Ecto neural progenitor cell (in vitro differentiated cells): ENCODE data around the gene SLC12A7.

ENCODE experiments used
- DNase-seq: peaks from one replicate; pipeline ENCODE4 v3.0.0-alpha.2; 2018; ENCODE audit warnings: low spot score

Gene SLC12A7

GRCh38 chr5:1077491-1078020 is 34.3 kb downstream of the SLC12A7 start:
- DNase-seq, result no peak

DNA sequence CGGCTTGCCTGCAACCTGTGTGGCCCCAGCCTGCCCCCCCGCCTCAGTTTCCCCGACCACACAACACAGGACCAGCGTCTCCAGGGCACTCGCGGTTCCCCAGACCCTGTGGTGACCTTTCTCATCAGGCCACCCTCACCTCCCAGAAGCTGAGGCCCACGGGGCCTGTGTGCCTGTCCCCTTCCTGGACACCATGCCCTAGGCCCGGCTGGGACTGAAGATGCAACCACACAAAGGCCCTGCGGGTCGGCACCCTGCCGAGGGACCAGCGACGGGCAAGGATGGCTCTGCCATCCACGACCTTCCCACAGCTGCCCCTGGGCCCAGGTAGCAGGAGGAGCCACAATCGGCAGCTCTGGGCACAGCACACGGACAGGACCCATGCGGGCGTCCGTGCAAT is 34.8 kb downstream of the SLC12A7 start:
- DNase-seq, result no peak

DNA sequence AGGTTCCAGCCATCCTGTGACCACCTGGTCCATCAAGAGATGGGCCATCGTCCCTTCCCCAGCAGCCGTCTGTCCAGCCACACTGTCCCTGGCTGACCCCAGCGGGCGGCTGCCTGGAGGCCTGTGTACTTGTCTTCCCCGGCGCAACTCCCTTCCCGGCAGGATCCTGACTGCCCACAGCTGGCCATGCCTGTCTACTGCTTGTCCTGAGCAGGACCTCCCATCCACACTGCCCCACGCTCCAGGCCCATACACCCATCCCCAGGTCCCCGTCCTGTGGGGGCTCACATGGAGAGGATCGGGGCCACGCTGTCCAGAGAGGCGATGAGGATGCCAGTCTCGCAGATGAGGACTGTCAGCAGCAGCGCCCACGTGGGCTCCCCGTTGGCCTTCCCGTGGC is 35.5 kb downstream of the SLC12A7 start:
- no peak for DNase-seq

- DNase-seq, result no peak
Measured at GRCh38 chr5:1075931-1076330, 35.9 kb downstream of the SLC12A7 start.

- DNase-seq, result no peak
Measured at GRCh38 chr5:1075555-1075881, 36.3 kb downstream of the SLC12A7 start.

DNA sequence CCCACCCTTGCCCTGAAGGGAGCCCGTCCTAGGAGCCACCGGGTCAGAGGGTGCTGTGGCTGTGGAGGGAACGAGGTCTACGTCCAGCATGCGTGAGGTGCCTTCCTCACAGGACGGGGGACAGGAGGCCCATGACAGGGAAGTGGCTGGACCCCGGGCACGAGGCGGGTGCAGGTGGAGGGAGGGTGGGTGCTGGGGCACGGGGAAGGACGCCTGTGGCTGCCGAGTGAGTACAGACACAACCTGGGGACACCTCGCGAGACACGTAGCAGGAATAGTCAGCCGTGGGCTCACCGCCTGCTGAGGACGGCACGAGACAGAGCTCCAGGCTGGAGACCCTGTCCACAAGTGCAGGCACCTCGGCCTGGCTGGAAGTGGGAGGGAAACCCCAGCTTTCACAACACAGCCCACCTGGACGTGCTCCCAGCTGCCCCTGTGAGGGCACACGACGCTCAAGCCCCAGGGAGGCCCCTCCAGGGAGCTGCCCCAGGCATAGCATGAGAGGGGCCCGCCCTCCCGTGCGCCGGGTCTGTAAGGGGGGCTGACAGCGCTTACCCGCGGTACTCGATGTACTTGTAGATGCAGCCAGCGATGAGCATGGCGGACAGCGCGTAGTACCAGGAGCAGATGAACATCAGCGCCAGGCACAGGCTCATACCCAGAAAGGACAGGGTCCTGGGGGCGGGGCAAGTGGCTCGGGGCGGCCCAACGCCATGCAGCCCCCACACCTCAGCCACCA is 36.9 kb downstream of the SLC12A7 start:
- DNase-seq, result no peak

DNA sequence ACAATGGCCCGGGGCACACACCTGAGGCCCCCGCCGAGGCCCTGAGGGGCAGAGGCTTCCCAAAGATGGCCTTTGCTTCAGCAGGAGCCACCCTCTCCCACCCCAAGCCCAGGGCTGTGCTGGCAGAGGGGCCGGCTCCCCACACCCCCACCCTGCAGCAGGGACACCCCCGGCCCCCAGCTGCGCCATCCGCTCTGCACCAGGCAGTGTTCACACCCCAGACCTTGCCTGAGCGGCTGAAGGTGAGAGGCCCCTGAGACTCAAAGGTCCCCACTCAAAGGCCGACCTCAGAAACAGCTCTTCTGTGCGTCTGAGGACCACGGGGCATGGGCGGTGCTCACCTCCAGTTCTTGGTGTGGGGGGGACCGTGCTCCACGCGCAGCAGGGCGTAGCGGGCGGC is 37.6 kb downstream of the SLC12A7 start:
- no peak for DNase-seq

DNA sequence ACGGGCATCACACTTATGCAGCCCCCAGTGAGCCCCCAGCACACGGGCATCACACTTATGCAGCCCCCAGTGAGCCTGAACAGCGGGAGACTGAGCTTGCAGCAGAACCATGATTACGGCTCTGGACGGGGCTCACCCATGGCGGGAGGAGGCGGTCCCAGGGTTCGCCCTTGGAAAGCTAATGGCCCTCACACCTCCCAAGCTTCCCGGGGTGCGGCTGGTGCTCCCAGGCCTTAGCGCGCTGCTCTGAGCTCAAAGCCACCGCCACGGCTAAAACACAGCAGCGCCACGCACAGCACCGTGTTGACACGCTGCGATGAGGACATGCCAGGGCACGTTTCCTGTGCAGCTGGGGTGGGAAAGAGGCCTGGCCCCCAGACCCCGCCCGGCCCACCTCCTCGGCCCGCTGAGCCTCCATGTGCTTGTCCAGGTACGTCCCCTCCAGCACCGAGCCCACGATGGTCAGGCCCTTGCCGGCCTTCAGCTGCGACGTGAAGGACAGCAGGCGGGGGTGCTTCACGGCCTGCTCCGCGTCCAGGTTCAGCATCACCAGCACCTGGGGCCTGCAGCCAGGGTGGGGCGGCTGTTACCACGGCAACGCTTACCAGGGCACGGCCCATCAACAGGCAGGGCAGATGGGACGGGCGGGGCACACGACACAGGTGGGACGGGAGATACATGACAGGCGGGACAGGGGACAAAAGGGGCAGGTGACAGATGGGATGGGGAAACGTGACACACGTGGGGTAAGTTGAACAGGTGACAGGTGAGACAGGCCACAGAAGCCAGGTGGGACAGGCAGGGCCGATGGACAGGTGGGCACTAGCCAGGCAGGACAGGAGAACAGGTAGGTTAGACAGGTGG is 38.4 kb downstream of the SLC12A7 start:
- no peak for DNase-seq

DNA sequence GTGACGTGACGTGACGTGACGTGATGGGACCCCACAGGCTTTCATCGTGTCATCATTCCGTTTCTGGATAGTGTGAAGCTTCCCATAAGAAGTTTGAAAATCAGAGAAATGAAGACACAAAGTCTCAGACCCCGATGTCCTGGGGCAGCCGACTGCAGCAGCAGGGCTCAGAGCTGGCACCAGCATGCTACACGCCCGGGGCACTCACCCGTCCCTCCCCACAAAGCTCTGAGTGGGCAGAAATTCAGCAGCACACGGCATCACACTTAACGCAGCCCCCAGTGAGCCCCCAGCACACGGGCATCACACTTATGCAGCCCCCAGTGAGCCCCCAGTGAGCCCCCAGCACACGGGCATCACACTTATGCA is 42.2 kb downstream of the SLC12A7 start:
- no peak for DNase-seq

GRCh38 chr5:1068895-1069719 is 42.8 kb downstream of the SLC12A7 start:
- DNase-seq, result no peak

- no peak for DNase-seq
Measured at GRCh38 chr5:1068204-1068894, 43.5 kb downstream of the SLC12A7 start.

DNA sequence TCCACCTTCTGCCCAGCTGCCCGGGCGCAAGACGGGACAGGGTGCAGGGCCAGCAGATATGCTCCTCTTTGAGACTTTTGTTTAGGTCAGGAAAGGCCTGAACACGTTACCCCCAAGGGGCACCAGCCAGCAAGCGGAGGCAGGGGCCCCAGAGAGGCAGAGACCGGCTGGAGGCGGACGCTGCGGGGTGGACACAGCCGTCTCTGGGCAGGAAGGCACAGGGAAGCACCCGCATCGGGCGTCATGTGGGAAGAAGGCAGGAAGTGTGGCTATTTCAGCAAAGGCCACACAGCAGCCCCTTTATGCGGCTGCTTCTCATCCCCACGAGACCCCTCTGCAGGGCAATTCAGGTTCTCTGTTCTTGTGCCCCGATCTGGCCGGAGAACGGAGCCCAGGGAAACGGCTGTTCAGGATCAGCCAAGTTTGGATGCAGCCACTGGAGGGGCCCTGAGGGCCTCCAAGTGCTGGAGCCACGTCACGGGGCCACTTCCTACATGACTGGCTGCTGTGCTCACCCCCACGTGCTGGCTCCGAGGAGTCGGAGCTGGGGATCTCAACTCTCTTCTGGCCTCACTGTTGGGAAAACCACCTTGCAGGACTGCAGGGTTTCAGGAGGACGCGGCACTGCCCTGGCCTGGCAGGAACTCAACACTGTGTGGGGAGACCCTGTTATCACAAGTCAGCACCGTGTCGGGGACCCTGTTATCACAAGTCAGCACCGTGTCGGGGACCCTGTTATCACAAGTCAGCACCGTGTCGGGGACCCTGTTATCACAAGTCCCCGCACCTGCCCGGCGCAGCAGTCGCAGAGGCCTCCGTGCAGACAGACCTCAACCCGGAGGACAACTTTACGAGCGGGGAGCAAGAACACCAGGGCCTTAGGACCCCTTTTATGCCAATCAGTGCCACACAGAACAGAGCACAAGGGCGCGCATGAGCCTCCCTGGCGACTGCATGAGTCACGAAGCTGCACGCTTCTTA is 44.4 kb downstream of the SLC12A7 start:
- DNase-seq, result no peak

GRCh38 chr5:1066676-1067075 is 45.2 kb downstream of the SLC12A7 start:
- DNase-seq, result no peak

DNA sequence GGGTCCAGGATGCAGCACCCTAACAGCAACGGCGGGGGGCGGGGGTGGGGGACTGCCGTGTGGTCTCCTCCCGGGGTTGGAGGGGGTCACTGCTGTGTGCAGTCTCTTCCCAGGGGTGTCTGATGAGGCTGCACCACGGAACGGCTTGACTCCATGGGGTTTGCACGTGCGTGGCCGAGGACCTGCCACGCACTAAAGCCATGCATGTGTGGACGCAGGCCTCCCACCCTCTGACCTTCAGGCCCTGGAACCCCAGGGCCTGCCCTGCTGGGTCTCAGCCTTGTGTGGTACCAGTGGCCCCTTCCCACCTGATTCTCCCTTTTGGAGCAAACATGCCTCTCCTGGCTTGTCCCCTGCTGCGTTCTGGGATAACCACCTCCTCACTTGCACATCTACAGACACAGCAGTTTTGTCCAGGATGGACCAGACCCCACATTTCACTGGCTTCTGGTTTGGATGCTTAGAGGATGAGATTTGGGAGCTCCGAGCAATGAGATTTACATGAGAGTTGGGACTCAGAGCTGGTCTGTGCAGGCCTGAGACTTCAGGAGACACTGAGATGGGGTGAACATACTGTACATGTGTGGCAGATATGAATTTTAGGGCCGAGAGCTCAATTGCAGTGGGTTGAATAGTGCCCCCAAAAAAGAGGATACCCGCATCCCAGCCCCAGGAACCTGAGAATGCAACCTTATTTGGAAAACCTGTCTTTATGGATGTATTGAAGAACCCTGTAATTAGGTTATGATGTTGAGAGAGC is 45.8 kb downstream of the SLC12A7 start:
- DNase-seq, result no peak

GRCh38 chr5:1065143-1065750 is 46.6 kb downstream of the SLC12A7 start:
- no peak for DNase-seq

GRCh38 chr5:1064383-1065142 is 47.3 kb downstream of the SLC12A7 start:
- no peak for DNase-seq

DNA sequence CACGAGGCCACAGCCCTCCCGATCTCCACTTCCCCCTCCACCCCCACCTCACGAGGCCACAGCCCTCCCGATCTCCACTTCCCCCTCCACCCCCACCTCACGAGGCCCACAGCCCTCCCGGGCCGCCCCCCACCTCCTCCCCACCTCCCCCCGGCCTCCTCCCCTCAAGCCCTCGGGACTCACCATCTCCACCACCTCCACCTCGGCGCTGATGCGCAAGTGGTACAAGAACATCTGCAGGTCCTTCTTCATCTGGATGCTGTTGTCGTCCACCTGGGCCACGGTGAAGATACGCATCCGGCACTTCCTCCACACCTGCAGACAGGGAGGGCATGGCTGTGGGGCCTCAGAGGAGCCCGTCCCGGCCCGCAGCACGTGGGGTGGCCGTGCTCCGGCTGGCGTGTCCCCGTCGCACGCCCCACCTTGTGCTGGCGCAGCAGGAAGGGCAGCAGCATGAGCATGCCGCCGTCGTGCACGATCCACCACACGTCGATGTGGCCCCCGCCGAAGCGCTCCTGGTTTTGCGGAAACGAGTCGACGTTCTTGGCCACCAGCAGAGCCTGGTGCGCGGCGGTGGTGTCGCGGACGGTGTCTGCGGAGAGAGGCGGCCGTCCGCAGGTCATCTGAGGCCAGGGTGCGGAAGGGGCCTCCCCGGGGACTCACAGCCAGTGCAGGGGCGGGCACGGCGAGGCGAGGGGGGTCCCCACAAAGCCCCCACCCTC is 48.0 kb downstream of the SLC12A7 start:
- DNase-seq, result no peak
